H1 (cell line): ENCODE measurements around the gene ADK.

ENCODE experiments used
- ASH2L ChIP-seq: fragments of 200-600, 300-600 bp; sonication (generic); IDR thresholded peaks from one replicate; pipeline ENCODE4 v1.7.1; 2017; ENCODE audit warnings: low read length
- CREB1 ChIP-seq: IDR thresholded peaks from 2 replicates; pipeline ENCODE4 v1.6.1; 2012; ENCODE audit warnings: inconsistent platforms
- CTCF ChIP-seq, 3 experiments: IDR thresholded peaks; 1 replicate in 2 of 3; 2 replicates in 1 of 3; pipeline versions ENCODE4 v1.5.1 to v1.6.1; 2011; ENCODE audit warnings: low read length in 3 of 3, mild to moderate bottlenecking in 3 of 3, inconsistent platforms in 2 of 3, low read depth in 1 of 3, moderate library complexity in 1 of 3; ENCODE audit not compliant: insufficient read depth in 1 of 3; ENCODE audit errors: control extremely low read depth in 1 of 3
- EGR1 ChIP-seq: IDR thresholded peaks from 2 replicates; pipeline ENCODE4 v1.6.1; 2011; ENCODE audit warnings: low read depth, low read length, borderline replicate concordance
- EZH2 ChIP-seq: fragments of 200-600 bp; sonication (generic); IDR thresholded peaks from 2 replicates; pipeline ENCODE4 v1.7.1; 2012; ENCODE audit warnings: low read depth, mild to moderate bottlenecking, moderate library complexity, low read length, inconsistent platforms; ENCODE audit not compliant: severe bottlenecking
- JUN ChIP-seq: IDR thresholded peaks from 2 replicates; pipeline ENCODE4 v1.6.1; 2011; ENCODE audit warnings: low read depth, mild to moderate bottlenecking, improper control_type of control experiment, low read length
- POLR2A ChIP-seq, 2 experiments: IDR thresholded peaks; 1 replicate in 1 of 2; 2 replicates in 1 of 2; pipeline ENCODE4 v1.6.1; 2011; ENCODE audit warnings: low read depth in 2 of 2, low read length in 2 of 2, mild to moderate bottlenecking in 2 of 2; ENCODE audit errors: control extremely low read depth in 1 of 2
- POLR2AphosphoS5 ChIP-seq: IDR thresholded peaks from 2 replicates; pipeline ENCODE4 v1.6.1; 2011; ENCODE audit warnings: low read depth, low read length
- SP1 ChIP-seq: IDR thresholded peaks from 2 replicates; pipeline ENCODE4 v1.6.1; 2011; ENCODE audit warnings: low read depth, low read length
- SP2 ChIP-seq: IDR thresholded peaks from 2 replicates; pipeline ENCODE4 v1.6.1; 2012; ENCODE audit warnings: mild to moderate bottlenecking, low read length, inconsistent platforms
- SRF ChIP-seq: IDR thresholded peaks from 2 replicates; pipeline ENCODE4 v1.6.1; 2011; ENCODE audit warnings: mild to moderate bottlenecking, low read depth, low read length, moderate library complexity
- TF ChIP-seq, protein P1 (sequence below): IDR thresholded peaks from 2 replicates; pipeline ENCODE4 v1.6.1; 2011; ENCODE audit warnings: low read length, improper control_type of control experiment
- TF ChIP-seq, protein P2 (sequence below): IDR thresholded peaks from 2 replicates; pipeline ENCODE4 v1.6.1; 2012; ENCODE audit warnings: inconsistent platforms

DNA sequence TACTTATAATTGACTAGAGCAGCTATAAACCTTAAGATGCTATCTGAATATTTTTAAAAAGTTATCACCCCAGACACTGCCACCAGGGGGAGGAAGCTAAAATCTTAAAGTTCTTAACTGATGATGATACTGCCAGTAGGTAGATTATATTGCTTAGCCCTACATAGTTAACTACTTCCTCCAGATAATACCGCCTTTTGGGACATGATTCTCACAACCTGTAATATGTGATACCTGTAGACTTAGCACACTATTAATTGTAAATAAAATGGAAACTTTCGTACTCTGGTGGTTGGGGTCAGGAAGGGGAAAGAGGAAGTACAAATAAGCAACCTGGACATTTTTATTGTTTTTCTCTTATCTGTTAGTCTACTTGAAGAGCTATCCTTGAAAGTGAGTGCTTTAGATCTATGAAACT is 268.9 kb downstream of the ADK start:
- TF ChIP-seq CTCF (IDR thresholded peaks at IDR 0.05; ENCODE audit: control extremely low read depth in 1 of 3, insufficient read depth in 1 of 3, low read depth in 1 of 3, low read length in 3 of 3) (no peak; a peak in 1 of 4 replicates), SP1 (no peak), POLR2A (IDR thresholded peaks at IDR 0.05; ENCODE audit: control extremely low read depth in 1 of 2, low read depth in 2 of 2, low read length in 2 of 2) (no peak), EZH2 (no peak), JUN (no peak), SP2 (no peak), SRF (no peak), CREB1 (no peak), ASH2L (no peak), POLR2AphosphoS5 (no peak), EGR1 (no peak)
- TF ChIP-seq, protein P1, sequence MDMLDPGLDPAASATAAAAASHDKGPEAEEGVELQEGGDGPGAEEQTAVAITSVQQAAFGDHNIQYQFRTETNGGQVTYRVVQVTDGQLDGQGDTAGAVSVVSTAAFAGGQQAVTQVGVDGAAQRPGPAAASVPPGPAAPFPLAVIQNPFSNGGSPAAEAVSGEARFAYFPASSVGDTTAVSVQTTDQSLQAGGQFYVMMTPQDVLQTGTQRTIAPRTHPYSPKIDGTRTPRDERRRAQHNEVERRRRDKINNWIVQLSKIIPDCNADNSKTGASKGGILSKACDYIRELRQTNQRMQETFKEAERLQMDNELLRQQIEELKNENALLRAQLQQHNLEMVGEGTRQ = no peak
- TF ChIP-seq, protein P2, sequence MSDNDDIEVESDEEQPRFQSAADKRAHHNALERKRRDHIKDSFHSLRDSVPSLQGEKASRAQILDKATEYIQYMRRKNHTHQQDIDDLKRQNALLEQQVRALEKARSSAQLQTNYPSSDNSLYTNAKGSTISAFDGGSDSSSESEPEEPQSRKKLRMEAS = no peak
